ENCODE results near the gene ARHGAP10.

ARHGAP10 gene

GRCh38 chr4:147731580-147732517 lies at the start of gene ARHGAP10:
Gene ARHGAP10 (plus strand): TSS chr4:147732088. CDS start chr4:147732302, 214 bp downstream.
- no peak for TF ChIP-seq GATA3 (IDR thresholded peaks at IDR 0.05; ENCODE audit: low read depth, low read length)
- TF ChIP-seq GATA2 (IDR thresholded peaks at IDR 0.05; ENCODE audit: low read depth, low read length), result no peak

- no peak for TF ChIP-seq GATA3 (IDR thresholded peaks at IDR 0.05; ENCODE audit: low read depth, low read length)
- no peak for TF ChIP-seq GATA2 (IDR thresholded peaks at IDR 0.05; ENCODE audit: low read depth, low read length)
Measured at GRCh38 chr4:147682755-147683154, 49.1 kb upstream of the ARHGAP10 start.

- no peak for TF ChIP-seq GATA3 (IDR thresholded peaks at IDR 0.05; ENCODE audit: low read depth, low read length)
- no peak for TF ChIP-seq GATA2 (IDR thresholded peaks at IDR 0.05; ENCODE audit: low read depth, low read length)
Measured at GRCh38 chr4:147683188-147683591, 48.7 kb upstream of the ARHGAP10 start.

- TF ChIP-seq GATA2 (IDR thresholded peaks at IDR 0.05; ENCODE audit: low read depth, low read length) (no peak; the same call in 1 of the 2 replicates), GATA3 (IDR thresholded peaks at IDR 0.05; ENCODE audit: low read depth, low read length) (no peak)
Measured at GRCh38 chr4:147683717-147684700, 47.9 kb upstream of the ARHGAP10 start, which contains the start of gene PRMT9. Gene PRMT9 (minus strand): TSS chr4:147684163. CDS start chr4:147683987, 176 bp downstream.

GRCh38 chr4:147689067-147689466 lies 42.8 kb upstream of the ARHGAP10 start:
- TF ChIP-seq GATA3 (IDR thresholded peaks at IDR 0.05; ENCODE audit: low read depth, low read length) (no peak), GATA2 (IDR thresholded peaks at IDR 0.05; ENCODE audit: low read depth, low read length) (no peak)

GRCh38 chr4:147691820-147692219 lies 40.1 kb upstream of the ARHGAP10 start:
- no peak for TF ChIP-seq GATA2 (IDR thresholded peaks at IDR 0.05; ENCODE audit: low read depth, low read length)
- no peak for TF ChIP-seq GATA3 (IDR thresholded peaks at IDR 0.05; ENCODE audit: low read depth, low read length)

GRCh38 chr4:147693218-147693617 lies 38.7 kb upstream of the ARHGAP10 start:
- no peak for TF ChIP-seq GATA3 (IDR thresholded peaks at IDR 0.05; ENCODE audit: low read depth, low read length)
- TF ChIP-seq GATA2 (IDR thresholded peaks at IDR 0.05; ENCODE audit: low read depth, low read length), result no peak

GRCh38 chr4:147696866-147697265 lies 35.0 kb upstream of the ARHGAP10 start:
- no peak for TF ChIP-seq GATA2 (IDR thresholded peaks at IDR 0.05; ENCODE audit: low read depth, low read length)
- TF ChIP-seq GATA3 (IDR thresholded peaks at IDR 0.05; ENCODE audit: low read depth, low read length), result no peak

- TF ChIP-seq GATA3 (IDR thresholded peaks at IDR 0.05; ENCODE audit: low read depth, low read length) (no peak), GATA2 (IDR thresholded peaks at IDR 0.05; ENCODE audit: low read depth, low read length) (no peak)
Measured at GRCh38 chr4:147704846-147705245, 27.0 kb upstream of the ARHGAP10 start.

- TF ChIP-seq GATA2 (IDR thresholded peaks at IDR 0.05; ENCODE audit: low read depth, low read length) (no peak), GATA3 (IDR thresholded peaks at IDR 0.05; ENCODE audit: low read depth, low read length) (no peak)
Measured at GRCh38 chr4:147707892-147708672, 23.8 kb upstream of the ARHGAP10 start.

- TF ChIP-seq GATA2 (IDR thresholded peaks at IDR 0.05; ENCODE audit: low read depth, low read length) (no peak), GATA3 (IDR thresholded peaks at IDR 0.05; ENCODE audit: low read depth, low read length) (no peak)
Measured at GRCh38 chr4:147709999-147710398, 21.9 kb upstream of the ARHGAP10 start.

- TF ChIP-seq GATA2 (IDR thresholded peaks at IDR 0.05; ENCODE audit: low read depth, low read length), result no peak
- TF ChIP-seq GATA3 (IDR thresholded peaks at IDR 0.05; ENCODE audit: low read depth, low read length), result no peak
Measured at GRCh38 chr4:147714575-147715401, 17.1 kb upstream of the ARHGAP10 start.

Measured in SH-SY5Y (cell line).